H9 (cell line): ENCODE data around the gene TNFRSF19. TPM values are rescaled to one million over a fixed set of nuclear protein-coding genes. Genes with fewer than 3 reads are reported as not detected.

Experiments
- DNase-seq: peaks from one replicate; pipeline ENCODE4 v3.0.0-alpha.2; 2017
- H2AFZ ChIP-seq: one replicate; pipeline ENCODE4 v1.6.1; 2013; ENCODE audit warnings: mild to moderate bottlenecking, low read length, control low read depth, moderate library complexity
- H2AK5ac ChIP-seq: 2 replicates; pipeline ENCODE4 v1.6.1; 2013; ENCODE audit warnings: low read length, control low read depth, mixed read lengths; ENCODE audit not compliant: insufficient read length
- H2BK120ac ChIP-seq: one replicate; pipeline ENCODE4 v1.6.1; 2013; ENCODE audit warnings: low read depth, mild to moderate bottlenecking, low read length, control low read depth, inconsistent platforms; ENCODE audit not compliant: poor library complexity, severe bottlenecking
- H2BK12ac ChIP-seq: 2 replicates; pipeline ENCODE4 v1.6.1; 2013; ENCODE audit warnings: low read length, control low read depth, mixed read lengths, low read depth; ENCODE audit not compliant: insufficient read length
- H2BK15ac ChIP-seq: 2 replicates; pipeline ENCODE4 v1.6.1; 2013; ENCODE audit warnings: low read depth, low read length, control low read depth
- H2BK20ac ChIP-seq: one replicate; pipeline ENCODE4 v1.6.1; 2013; ENCODE audit warnings: low read depth, mild to moderate bottlenecking, low read length, control low read depth, inconsistent platforms; ENCODE audit not compliant: poor library complexity, severe bottlenecking
- H2BK5ac ChIP-seq: 2 replicates; pipeline ENCODE4 v1.6.1; 2013; ENCODE audit warnings: low read length, control low read depth, mixed read lengths; ENCODE audit not compliant: insufficient read length
- H3K14ac ChIP-seq: 2 replicates; pipeline ENCODE4 v1.6.1; 2013; ENCODE audit warnings: low read length, control low read depth; ENCODE audit not compliant: insufficient read depth
- H3K18ac ChIP-seq: 2 replicates; pipeline ENCODE4 v1.6.1; 2013; ENCODE audit warnings: low read depth, mild to moderate bottlenecking, mixed read lengths, low read length, control low read depth; ENCODE audit not compliant: insufficient read length
- H3K23ac ChIP-seq: 2 replicates; pipeline ENCODE4 v1.6.1; 2013; ENCODE audit warnings: low read length, control low read depth, mixed read lengths, low read depth; ENCODE audit not compliant: insufficient read length
- H3K23me2 ChIP-seq: 2 replicates; pipeline ENCODE4 v1.6.1; 2013; ENCODE audit warnings: low read depth, mild to moderate bottlenecking, mixed read lengths, low read length, control low read depth; ENCODE audit not compliant: insufficient read length, poor library complexity, severe bottlenecking
- H3K27ac ChIP-seq: 2 replicates; pipeline ENCODE4 v1.5.1; 2013; ENCODE audit warnings: low read length, control low read depth, mixed read lengths, low read depth; ENCODE audit not compliant: insufficient read length
- H3K27me3 ChIP-seq: 2 replicates; pipeline ENCODE4 v1.6.1; 2013; ENCODE audit warnings: low read length, control low read depth, inconsistent platforms; ENCODE audit not compliant: insufficient read depth
- H3K4ac ChIP-seq: 2 replicates; pipeline ENCODE4 v1.6.1; 2013; ENCODE audit warnings: low read depth, mild to moderate bottlenecking, control low read depth, inconsistent platforms, low read length, moderate library complexity
- H3K4me1 ChIP-seq: 2 replicates; pipeline ENCODE4 v1.6.1; 2013; ENCODE audit warnings: low read length, control low read depth, inconsistent platforms; ENCODE audit not compliant: insufficient read depth
- H3K4me2 ChIP-seq: 2 replicates; pipeline ENCODE4 v1.6.1; 2013; ENCODE audit warnings: low read length, control low read depth, mixed read lengths; ENCODE audit not compliant: insufficient read length, insufficient read depth
- H3K56ac ChIP-seq: 2 replicates; pipeline ENCODE4 v1.6.1; 2013; ENCODE audit warnings: low read depth, mild to moderate bottlenecking, mixed read lengths, low read length, control low read depth; ENCODE audit not compliant: insufficient read length
- H3K79me1 ChIP-seq: 2 replicates; pipeline ENCODE4 v1.6.1; 2013; ENCODE audit warnings: low read depth, mild to moderate bottlenecking, moderate library complexity, low read length, control low read depth, inconsistent platforms; ENCODE audit not compliant: insufficient read depth, poor library complexity, severe bottlenecking
- H3K79me2 ChIP-seq: 2 replicates; pipeline ENCODE4 v1.6.1; 2013; ENCODE audit warnings: low read length, control low read depth, inconsistent platforms; ENCODE audit not compliant: insufficient read depth
- H3K9ac ChIP-seq: 2 replicates; pipeline ENCODE4 v1.6.1; 2013; ENCODE audit warnings: low read length, control low read depth, mixed read lengths; ENCODE audit not compliant: insufficient read length; ENCODE audit errors: extremely low read depth
- H3K9me3 ChIP-seq: one replicate; pipeline ENCODE4 v1.6.1; 2013; ENCODE audit warnings: low read depth, low read length, inconsistent platforms; ENCODE audit not compliant: control insufficient read depth
- H3T11ph ChIP-seq: one replicate; pipeline ENCODE4 v1.6.1; 2013; ENCODE audit warnings: mild to moderate bottlenecking, low read length, control low read depth, inconsistent platforms
- H4K20me1 ChIP-seq: one replicate; pipeline ENCODE4 v1.6.1; 2013; ENCODE audit not compliant: control insufficient read depth, insufficient read length, insufficient read depth
- H4K5ac ChIP-seq: 2 replicates; pipeline ENCODE4 v1.6.1; 2013; ENCODE audit warnings: low read depth, mild to moderate bottlenecking, mixed read lengths, low read length, control low read depth; ENCODE audit not compliant: insufficient read length
- H4K8ac ChIP-seq: replicated peaks from 2 replicates; pipeline ENCODE4 v1.6.1; 2013; ENCODE audit warnings: low read length, control low read depth, mixed read lengths, low read depth; ENCODE audit not compliant: insufficient read length
- H4K91ac ChIP-seq: 2 replicates; pipeline ENCODE4 v1.6.1; 2013; ENCODE audit warnings: low read depth, mild to moderate bottlenecking, moderate library complexity, mixed read lengths, low read length, control low read depth; ENCODE audit not compliant: insufficient read length
- H3K27ac Mint-ChIP-seq, 3 experiments: 2 replicates in 2 of 3; 3 replicates in 1 of 3; pipeline ENCODE4 v1.8.0; 2020 to 2021; ENCODE audit warnings: mixed read lengths in 3 of 3, mild to moderate bottlenecking in 1 of 3, moderate library complexity in 1 of 3
- H3K27me3 Mint-ChIP-seq: 2 replicates; pipeline ENCODE4 v1.8.0; 2021; ENCODE audit warnings: low read depth, mild to moderate bottlenecking, moderate library complexity, mixed read lengths
- H3K36me3 Mint-ChIP-seq, 3 experiments: 2 replicates in 2 of 3; 3 replicates in 1 of 3; pipeline ENCODE4 v1.8.0; 2020 to 2021; ENCODE audit warnings: low read depth in 3 of 3, mixed read lengths in 3 of 3; ENCODE audit not compliant: insufficient read depth in 1 of 3
- H3K4me1 Mint-ChIP-seq, 2 experiments: 2 replicates each; pipeline ENCODE4 v1.8.0; 2020; ENCODE audit warnings: mixed read lengths in 2 of 2
- H3K4me3 Mint-ChIP-seq, 2 experiments: 2 replicates in 1 of 2; 3 replicates in 1 of 2; pipeline ENCODE4 v1.8.0; 2020 to 2021; ENCODE audit warnings: mild to moderate bottlenecking in 2 of 2, mixed read lengths in 2 of 2, moderate library complexity in 1 of 2
- H3K9me3 Mint-ChIP-seq, 2 experiments: 2 replicates in 1 of 2; 3 replicates in 1 of 2; pipeline ENCODE4 v1.8.0; 2020; ENCODE audit warnings: mild to moderate bottlenecking in 2 of 2, mixed read lengths in 2 of 2, moderate library complexity in 1 of 2
- CTCF ChIP-seq: fragments of 200-600 bp; sonication (generic); conservative IDR thresholded peaks from 3 replicates; pipeline ENCODE4 v1.8.0; 2021; ENCODE audit warnings: antibody characterized with exemption, mild to moderate bottlenecking
- total RNA-seq: library from RNA; stranded (reverse); gene quantifications from 2 replicates; pipeline ENCODE4 v1.2.1, GENCODE V29; 2021

TNFRSF19 gene
- total RNA-seq, 1 experiment from 2014 or later = 2.7 TPM

GRCh38 chr13:23549724-23550123 lies 20.5 kb upstream of the TNFRSF19 start:
- Histone ChIP-seq H2AK5ac (no peak overlapping the region), H3K79me2 (no peaks in the 10 kb centered on the region), H4K5ac (no peak overlapping the region), H3K9ac (no peak overlapping the region), H3K27me3 (no peaks in the 10 kb centered on the region), H4K91ac (no peak overlapping the region), H4K20me1 (no peaks in the 10 kb centered on the region), H3K56ac (no peak overlapping the region), H3T11ph (no peak overlapping the region), H3K27ac (no peak overlapping the region), H2BK12ac (no peak overlapping the region), H3K9me3 (no peaks in the 10 kb centered on the region), H3K4me1 (peaks cover 5% of the 10 kb centered on the region; the same call in 1 of the 2 replicates), H3K23me2 (no peaks in the 10 kb centered on the region), H2BK5ac (no peak overlapping the region), H4K8ac (no peak overlapping the region), H3K18ac (no peak overlapping the region), H3K14ac (no peak overlapping the region), H2BK120ac (no peak overlapping the region), H3K4me2 (no peak overlapping the region), H3K4ac (no peak overlapping the region), H2AFZ (no peak overlapping the region), H2BK20ac (no peak overlapping the region), H3K23ac (no peak overlapping the region), H2BK15ac (no peak overlapping the region), H3K79me1 (no peaks in the 10 kb centered on the region)
- no peak overlapping the region for H3K27ac Mint-ChIP-seq
- H3K4me1 Mint-ChIP-seq = peaks cover 14 to 19% of the 10 kb centered on the region in 2 experiments
- no peak for TF ChIP-seq CTCF
- H3K4me3 Mint-ChIP-seq = no peak overlapping the region
- no peak for DNase-seq
- no peaks in the 10 kb centered on the region for H3K36me3 Mint-ChIP-seq
- no peaks in the 10 kb centered on the region for H3K9me3 Mint-ChIP-seq
- H3K27me3 Mint-ChIP-seq = no peaks in the 10 kb centered on the region
